GM18526 (cell line): ENCODE results near the gene RBMS1.

Source experiments
- POLR2A ChIP-seq: IDR thresholded peaks from 3 replicates; pipeline ENCODE4 v1.6.1; 2011; ENCODE audit not compliant: insufficient read length; ENCODE audit errors: extremely low read depth

The RBMS1 gene

DNA sequence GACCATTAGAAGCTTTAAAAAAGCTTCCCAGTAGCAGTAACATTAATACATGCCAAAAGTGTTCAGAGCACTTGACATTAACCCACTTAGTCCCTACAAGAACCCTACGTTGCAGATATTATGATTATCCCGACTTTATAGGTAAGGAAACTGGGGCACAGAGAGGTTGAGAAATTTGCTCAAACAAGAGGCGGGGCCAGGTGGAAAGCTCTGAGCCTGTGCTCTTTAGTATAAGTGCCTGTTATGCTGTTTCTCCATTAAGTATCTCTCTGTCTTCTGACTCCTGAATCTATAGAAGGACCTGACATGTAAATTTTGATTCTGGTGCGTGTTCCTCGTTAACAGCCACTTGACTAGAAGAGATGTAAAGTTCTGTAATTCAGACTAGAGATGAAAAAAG, 139.8 kb downstream of the RBMS1 start:
- TF ChIP-seq POLR2A: no peak

DNA sequence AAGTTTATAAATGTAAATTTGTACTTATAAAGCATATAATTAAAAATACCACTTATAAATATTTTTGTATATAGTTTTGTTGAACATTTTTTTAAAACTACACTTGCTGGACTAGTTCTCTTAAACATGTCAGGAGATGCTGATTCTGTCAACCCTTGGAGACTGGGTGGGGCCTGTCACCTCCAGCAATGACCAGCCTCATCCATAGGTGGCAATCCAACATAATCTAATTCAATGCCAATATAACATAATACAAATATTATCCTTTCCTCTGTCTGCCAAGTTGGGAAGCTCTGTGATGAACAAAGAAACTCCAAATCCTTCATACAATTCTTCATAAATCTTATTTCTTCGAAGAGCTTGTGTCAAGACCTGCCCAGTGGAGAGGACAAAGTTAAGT, 140.4 kb downstream of the RBMS1 start:
- TF ChIP-seq POLR2A: no peak

DNA sequence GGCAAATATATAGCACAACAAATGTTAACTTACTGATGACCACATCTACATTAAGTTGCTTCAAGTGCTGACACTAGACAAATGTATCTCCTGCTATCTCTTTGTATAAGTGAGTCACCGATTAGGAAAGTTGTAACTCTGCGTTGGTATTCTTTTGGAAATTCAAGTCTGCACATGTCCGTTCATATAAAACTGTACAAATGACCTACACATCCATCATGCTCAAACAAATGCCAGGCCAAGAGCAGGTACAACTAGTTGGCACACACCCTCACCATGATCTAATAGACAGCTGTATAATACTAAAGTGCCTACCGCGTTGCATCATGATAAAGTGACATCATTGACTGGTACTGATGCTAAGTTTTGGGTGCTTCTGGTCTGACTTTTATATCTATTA, 141.1 kb downstream of the RBMS1 start:
- TF ChIP-seq POLR2A: no peak

DNA sequence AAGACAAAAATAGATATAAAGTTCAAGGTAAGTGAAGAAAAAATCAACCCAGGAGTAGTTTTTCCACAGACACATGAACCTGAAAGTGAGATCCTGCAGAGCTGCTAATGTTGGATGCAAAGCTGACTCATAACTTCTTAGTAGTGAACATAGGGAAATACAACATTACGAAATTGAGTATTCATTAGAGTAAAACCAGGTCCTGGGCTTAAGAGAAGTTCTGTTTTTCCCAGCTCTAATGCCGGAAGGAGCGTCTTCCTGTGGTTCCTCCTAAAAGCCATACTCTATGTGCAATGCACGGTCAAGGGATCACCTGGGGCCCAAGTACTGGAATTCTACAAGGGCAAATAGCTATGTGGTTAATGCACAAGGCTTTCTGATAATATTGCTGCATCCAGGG, 141.7 kb downstream of the RBMS1 start:
- no peak for TF ChIP-seq POLR2A

DNA sequence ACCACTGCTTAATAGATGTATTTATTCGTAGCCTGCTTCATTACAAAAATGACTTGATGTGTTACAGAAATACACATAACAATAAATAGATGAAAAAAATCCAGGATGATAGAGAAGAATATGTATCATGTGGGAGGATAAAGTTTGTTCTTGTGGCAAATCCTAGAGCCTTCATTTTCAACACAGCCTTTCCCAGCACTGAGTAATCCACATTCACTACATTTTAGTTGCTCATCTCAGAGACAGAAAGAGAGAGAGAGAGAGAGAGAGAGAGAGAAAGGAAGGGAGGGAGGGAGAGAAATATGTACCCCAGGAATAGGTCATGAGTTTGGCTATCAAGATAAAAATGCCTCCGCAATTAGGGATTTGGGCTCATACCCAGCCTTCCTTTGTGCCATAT, 144.3 kb downstream of the RBMS1 start:
- TF ChIP-seq POLR2A: no peak

DNA sequence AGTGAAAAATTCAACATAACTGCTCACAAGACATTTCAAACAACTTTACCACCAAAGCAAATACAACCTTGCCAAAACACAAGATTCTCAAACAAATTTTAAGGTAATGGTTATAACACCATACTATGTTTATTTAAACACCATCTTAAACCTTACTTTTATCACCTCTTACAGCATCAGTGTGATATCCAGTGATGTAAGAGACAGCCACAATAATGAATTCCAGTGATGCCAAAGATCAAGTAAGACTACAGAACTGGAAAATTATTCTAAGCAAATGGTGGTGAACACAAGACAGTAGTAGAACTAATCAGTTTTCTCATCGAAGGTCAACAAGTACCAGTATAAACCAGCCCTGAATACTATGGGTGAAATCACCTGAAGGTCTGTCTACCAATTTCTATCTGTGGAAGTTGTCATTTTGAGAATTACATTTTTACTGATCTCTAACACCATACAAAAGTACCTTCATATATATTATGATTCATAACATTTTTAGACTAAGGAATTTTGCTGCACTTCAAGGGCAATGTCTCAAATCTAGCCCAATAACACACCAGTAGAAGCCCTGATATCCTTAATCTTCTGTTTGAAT, 146.2 kb downstream of the RBMS1 start:
- no peak for TF ChIP-seq POLR2A

DNA sequence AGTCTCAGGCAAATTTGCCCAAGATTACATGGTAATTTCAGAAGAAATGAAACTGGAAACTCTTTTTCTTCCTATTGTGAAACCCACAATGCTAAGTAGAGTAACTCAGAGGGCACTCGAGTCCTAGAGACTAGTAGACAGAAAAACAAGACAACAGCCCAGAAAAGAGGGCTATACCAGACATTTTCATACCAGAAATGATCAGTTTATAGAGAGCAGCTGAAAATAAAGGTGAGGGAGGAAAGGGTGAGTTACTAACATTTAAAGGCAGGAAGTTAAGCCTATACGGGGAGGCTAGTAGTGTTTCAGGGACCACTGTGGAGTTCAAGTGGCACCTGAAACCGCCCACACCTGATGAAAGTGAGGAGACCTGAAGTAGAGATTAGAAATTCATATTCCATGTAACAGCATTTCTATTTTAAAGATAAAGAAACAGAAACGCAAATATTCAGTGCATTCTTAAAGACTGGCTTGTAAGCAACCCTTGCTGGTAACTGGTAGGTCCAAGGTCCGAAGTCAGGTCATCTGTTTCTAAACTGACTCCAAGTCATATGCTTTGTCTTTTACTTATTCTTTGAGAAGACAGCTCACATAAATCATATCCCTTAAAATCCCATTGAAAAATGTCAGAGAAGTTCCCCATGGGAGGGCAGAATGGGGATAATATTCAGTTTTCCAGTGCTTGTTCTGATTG, 148.4 kb downstream of the RBMS1 start:
- no peak for TF ChIP-seq POLR2A

DNA sequence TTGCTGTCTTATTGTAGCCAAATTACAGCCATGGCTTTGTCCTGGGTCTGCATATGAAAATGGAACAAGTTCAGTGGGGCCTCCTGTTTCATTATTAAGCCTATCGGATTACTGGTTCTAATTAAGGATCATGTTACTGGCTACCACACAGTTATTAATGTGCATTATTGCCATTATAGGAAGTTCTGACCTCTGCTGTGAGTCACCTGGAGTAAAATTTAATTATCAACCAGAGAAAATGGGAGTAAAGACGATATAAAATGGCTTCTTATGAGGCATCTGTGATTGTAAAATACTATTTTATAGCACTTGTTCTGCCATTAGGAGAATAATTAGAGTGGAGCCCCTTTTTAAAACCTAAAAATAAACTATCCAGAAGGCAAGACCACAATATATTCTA, 150.2 kb downstream of the RBMS1 start:
- no peak for TF ChIP-seq POLR2A

DNA sequence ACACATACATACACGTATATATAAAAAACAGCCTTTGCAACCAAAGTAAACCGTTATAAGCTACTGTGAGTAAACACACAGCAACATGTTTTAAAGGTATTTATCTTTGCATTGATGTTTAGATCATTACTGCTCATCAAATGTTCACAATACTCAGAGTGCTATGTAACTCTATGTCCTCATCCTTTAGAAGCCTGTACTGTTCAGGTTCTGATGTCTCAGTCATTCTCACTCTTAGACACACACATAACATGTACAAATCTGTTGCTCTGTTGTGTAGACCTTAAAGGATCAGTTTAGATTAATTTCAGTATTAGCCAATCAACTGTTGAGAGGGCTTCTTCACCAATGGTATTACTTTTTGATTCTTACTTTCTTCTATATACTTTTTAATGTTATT, 153.9 kb downstream of the RBMS1 start:
- TF ChIP-seq POLR2A: no peak

DNA sequence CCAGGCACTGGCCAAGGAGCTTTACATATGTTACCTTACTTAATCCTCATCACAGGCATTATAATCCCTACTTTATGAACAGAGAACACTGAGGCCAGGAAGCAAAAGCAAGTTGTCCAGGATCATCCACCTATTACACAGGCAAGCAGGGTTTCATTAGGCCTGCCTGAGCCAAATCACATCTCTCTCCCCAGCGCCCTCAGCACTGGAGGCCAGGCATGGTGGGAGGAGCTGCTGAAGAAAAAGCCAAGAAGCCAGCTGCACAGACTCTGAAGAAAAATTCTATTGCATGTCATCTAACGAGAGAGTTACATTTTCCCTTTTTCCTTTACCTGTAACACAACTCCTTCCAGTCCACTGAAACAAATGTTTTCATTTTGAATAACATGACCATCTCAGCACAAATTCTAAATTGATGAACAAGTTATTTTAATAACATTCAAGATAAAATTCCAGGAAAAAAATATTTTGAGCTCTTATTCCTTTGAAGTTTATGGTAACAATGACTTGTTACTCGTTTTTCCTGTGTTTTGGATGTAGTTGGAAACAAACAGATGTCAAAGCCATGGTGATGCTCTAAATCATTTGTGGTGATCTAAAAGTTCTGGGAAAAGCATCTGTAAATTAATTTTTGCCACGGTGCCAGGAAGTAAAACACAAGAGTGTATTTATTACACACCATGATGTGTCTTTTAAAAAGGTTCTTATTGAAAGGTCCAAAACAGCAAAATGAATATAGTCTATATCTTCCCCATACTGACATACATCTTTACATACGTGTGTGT, 154.5 kb downstream of the RBMS1 start:
- no peak for TF ChIP-seq POLR2A

DNA sequence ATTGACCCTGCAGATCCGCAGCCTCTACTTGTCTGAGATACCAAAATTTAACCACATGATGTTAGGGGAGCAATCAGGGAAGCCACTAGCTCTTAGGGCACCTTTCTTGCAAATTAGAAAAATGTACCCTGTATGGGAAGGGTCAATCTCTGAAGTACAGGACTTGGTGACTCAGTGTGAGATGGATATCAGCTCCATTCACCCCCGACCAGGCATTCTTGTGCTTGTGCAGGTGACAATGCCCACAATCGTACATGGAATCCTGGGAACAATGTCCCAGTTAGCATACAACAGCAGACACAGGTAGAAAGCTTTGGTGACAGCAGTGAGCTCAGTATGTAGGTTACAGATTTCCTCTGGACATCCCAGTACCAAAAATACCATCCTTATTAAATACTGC, 155.9 kb downstream of the RBMS1 start:
- no peak for TF ChIP-seq POLR2A

DNA sequence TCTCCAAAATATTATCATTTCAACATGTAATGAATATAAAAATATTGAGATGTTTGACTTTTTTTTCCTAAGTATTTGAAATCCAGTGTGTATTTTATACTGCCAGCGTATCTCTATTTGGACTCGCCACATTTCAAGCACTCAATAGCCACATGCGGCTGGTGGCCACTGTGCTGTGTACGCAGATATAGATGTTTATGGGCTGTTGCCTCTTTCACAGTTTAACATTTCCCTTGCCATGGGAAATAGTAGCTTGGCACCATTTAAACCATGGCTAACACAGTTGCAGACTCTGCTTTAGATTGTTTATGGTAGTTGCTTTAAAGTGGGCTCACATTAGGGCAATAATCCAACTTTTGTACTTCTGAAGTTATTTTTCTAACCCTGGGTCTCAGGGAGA, 157.0 kb downstream of the RBMS1 start:
- TF ChIP-seq POLR2A: no peak

DNA sequence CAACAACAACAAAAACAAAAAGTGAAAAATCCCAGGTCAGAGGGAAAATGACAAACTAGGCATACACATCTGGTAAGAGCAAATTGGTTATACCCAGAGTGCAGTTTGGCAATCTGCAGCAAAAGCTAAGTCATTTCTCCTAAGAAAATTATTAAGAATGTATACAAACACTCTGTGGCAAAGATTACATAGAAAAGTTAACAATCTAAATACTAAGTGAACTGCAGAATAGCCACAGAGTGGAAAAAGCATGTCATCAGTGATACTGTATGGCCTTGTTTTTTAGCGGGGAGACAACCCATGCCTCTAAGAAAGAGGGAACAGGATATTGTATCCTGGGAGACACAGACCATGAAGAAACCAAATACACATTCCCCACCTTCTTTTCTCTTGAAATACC, 157.5 kb downstream of the RBMS1 start:
- no peak for TF ChIP-seq POLR2A

DNA sequence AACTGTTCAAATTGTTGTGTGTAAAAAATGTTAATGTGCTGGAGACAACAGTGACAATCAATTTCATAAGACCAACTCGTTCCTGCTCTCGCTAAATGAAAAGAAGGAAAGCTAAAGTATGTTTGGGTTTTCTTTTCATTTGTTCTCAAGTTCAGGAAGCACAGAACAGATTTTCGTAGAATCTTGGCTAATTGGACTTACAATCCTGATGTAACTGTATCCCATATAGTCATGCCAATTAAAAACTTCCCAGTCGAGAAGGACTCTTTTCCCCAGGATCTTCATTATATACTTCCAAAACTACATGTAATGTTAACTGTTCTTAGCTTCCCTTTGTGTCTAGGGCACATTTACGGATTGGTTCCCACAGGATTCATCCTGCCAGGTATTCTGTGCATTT, 158.2 kb downstream of the RBMS1 start:
- no peak for TF ChIP-seq POLR2A

DNA sequence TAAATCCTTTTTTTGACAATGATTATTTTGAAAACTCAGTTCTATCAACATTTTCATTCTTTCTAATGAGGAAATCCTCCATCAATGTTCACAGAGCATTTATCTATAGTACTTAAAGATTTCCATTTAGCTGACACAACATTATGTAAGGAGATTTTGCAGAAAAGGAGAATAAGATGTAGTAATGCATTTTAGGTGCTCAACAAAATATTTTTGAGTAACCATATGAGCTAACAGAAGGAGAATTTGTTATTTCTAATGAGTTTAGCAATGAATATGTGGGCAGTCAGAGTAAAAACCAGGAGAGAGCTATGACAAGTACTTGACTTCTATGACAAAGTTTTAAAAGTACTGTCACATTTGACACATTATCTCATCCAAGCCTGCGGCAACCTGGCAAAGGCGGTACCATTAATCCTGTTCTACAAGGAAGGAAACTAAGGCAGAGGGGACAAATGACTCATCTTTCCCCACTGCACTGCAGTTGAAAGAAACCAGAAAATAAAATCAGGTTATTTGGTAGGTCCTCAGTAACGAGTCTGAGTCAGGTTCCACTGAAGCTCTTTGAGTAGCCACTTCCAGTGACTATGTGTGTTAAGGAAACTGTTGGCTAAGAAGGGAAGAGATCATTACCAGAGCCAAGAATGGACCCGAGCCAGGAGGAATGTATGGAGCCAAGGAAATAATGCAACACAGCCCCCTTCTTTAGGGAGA, 159.4 kb downstream of the RBMS1 start:
- no peak for TF ChIP-seq POLR2A
